SHP77 (cell line): ENCODE data around the gene EVX2.

Experiments used
- DNase-seq, 2 experiments: peaks; one replicate each; lab custom pipeline; 2025; lab: John Stamatoyannopoulos, UW

The EVX2 gene

GRCh38 chr2:176096243-176096985, 12.7 kb upstream of the EVX2 start:
- no peak for DNase-seq

GRCh38 chr2:176095421-176095820, 11.7 kb upstream of the EVX2 start:
- DNase-seq, result no peak

- DNase-seq, result no peak
Observed at GRCh38 chr2:176094349-176094748, 10.6 kb upstream of the EVX2 start.

GRCh38 chr2:176093898-176094249, 10.1 kb upstream of the EVX2 start:
- no peak for DNase-seq

GRCh38 chr2:176093145-176093897, 9.6 kb upstream of the EVX2 start:
- DNase-seq, result no peak

- DNase-seq, result no peak
Observed at GRCh38 chr2:176092270-176093144, 8.7 kb upstream of the EVX2 start, which contains the start of gene HOXD13. Gene HOXD13, plus strand, starts transcription at chr2:176092721. Its CDS starts 170 bp downstream, at chr2:176092891.

GRCh38 chr2:176091329-176092258, 7.8 kb upstream of the EVX2 start:
- no peak for DNase-seq

GRCh38 chr2:176090862-176091261, 7.1 kb upstream of the EVX2 start:
- DNase-seq, result no peak

- DNase-seq, result no peak
Observed at GRCh38 chr2:176089843-176090395, 6.2 kb upstream of the EVX2 start.

- no peak for DNase-seq
Observed at GRCh38 chr2:176088937-176089842, 5.4 kb upstream of the EVX2 start.

GRCh38 chr2:176088048-176088936, 4.5 kb upstream of the EVX2 start:
- DNase-seq, result peak; percentile 21 to 55

- DNase-seq, result no peak
Observed at GRCh38 chr2:176087330-176088047, 3.7 kb upstream of the EVX2 start.

GRCh38 chr2:176085861-176086771, 2.4 kb upstream of the EVX2 start:
- DNase-seq, result peak; percentile 14 to 47

- DNase-seq, result no peak
Observed at GRCh38 chr2:176085120-176085788, 1.5 kb upstream of the EVX2 start.

GRCh38 chr2:176084611-176085119, 903 bp upstream of the EVX2 start:
- no peak for DNase-seq
